ENCODE results near the gene MTMR2. TPM values are rescaled to one million over a fixed set of nuclear protein-coding genes. Genes with fewer than 3 reads are reported as not detected.

MTMR2 gene
- total and polyA plus RNA-seq, 12 donors, result 6.9 to 31.6 (median 23.7) TPM

- H3K27me3 ChIP-seq, result no peaks in the 10 kb centered on the region
- H3K27ac ChIP-seq, result no peak overlapping the region
- TF ChIP-seq CTCF (IDR thresholded peaks at IDR 0.05) (no peak), POLR2A (IDR thresholded peaks at IDR 0.05) (no peak)
- H3K9me3 ChIP-seq (replicated peaks in 1 of 3), result no peaks in the 10 kb centered on the region
- H3K36me3 ChIP-seq (replicated peaks in 1 of 2), result no peaks in the 10 kb centered on the region
- H3K4me1 ChIP-seq (replicated peaks in 1 of 2), result no peaks in the 10 kb centered on the region
- H3K4me3 ChIP-seq, result no peak overlapping the region
- intact Hi-C loops (cut with DNase I), result no loop called here
- no peak for DNase-seq
- WGBS, 4 donors, result 71 to 96% (median 87%) methylated on average over 4 of the region's 4 CpGs
Observed at GRCh38 chr11:95944623-95945022, 20.7 kb upstream of the MTMR2 start.

- Histone ChIP-seq H3K9me3 (replicated peaks in 1 of 3) (no peaks in the 10 kb centered on the region), H3K36me3 (replicated peaks in 1 of 2) (no peaks in the 10 kb centered on the region), H3K27me3 (no peaks in the 10 kb centered on the region), H3K4me3 (no peak overlapping the region), H3K4me1 (replicated peaks in 1 of 2) (no peaks in the 10 kb centered on the region), H3K27ac (no peak overlapping the region)
- intact Hi-C loops (cut with DNase I), result no loop called here
- 84 to 96% (median 87%) methylated on average over 1 of the region's 1 CpG for WGBS, 4 donors
- no peak for DNase-seq
- TF ChIP-seq CTCF (IDR thresholded peaks at IDR 0.05) (no peak), POLR2A (IDR thresholded peaks at IDR 0.05) (no peak)
Observed at GRCh38 chr11:95943546-95943945, 19.6 kb upstream of the MTMR2 start.

GRCh38 chr11:95939091-95939490 lies 15.2 kb upstream of the MTMR2 start:
- DNase-seq, result no peak

GRCh38 chr11:95937358-95937757 lies 13.5 kb upstream of the MTMR2 start:
- Histone ChIP-seq H3K27me3 (no peaks in the 10 kb centered on the region), H3K27ac (no peak overlapping the region), H3K4me1 (replicated peaks in 1 of 2) (no peaks in the 10 kb centered on the region), H3K9me3 (replicated peaks in 1 of 3) (no peaks in the 10 kb centered on the region), H3K36me3 (replicated peaks in 1 of 2) (no peaks in the 10 kb centered on the region), H3K4me3 (no peak overlapping the region)
- intact Hi-C loops (cut with DNase I), result no loop called here
- TF ChIP-seq CTCF (IDR thresholded peaks at IDR 0.05) (no peak), POLR2A (IDR thresholded peaks at IDR 0.05) (no peak)
- no peak for DNase-seq

More at GRCh38 chr11:95939091-95939490, 15.2 kb upstream of the MTMR2 start:
- intact Hi-C loops (cut with DNase I), result no loop called here
- no peak for TF ChIP-seq CTCF (IDR thresholded peaks at IDR 0.05)
- TF ChIP-seq POLR2A (IDR thresholded peaks at IDR 0.05), result no peak
- Histone ChIP-seq H3K9me3 (replicated peaks in 1 of 3) (no peaks in the 10 kb centered on the region), H3K27ac (no peak overlapping the region), H3K36me3 (replicated peaks in 1 of 2) (no peaks in the 10 kb centered on the region), H3K27me3 (no peaks in the 10 kb centered on the region), H3K4me1 (replicated peaks in 1 of 2) (no peaks in the 10 kb centered on the region), H3K4me3 (no peak overlapping the region)
- 73 to 95% (median 93%) methylated on average over 6 of the region's 6 CpGs for WGBS, 4 donors

Measured in adrenal gland (tissue), 12 donors.